Uterine smooth muscle cell (primary cell): ENCODE data around the gene SRSF5. TPM values are rescaled to one million over a fixed set of nuclear protein-coding genes. Genes with fewer than 3 reads are reported as not detected.

Experiments used
- total RNA-seq: library from RNA; depleted of rRNA; stranded (reverse); fragments of >200 nt; gene quantifications from 2 replicates; pipeline ENCODE4 v1.2.3, GENCODE V29; 2014

The SRSF5 gene
- total RNA-seq = 164 and 222 TPM in 2 replicates

GRCh38 chr14:69766984-69767368 is at the start of gene SRSF5:
Gene SRSF5, plus strand, starts transcription at chr14:69767142. Its CDS starts 1,015 bp downstream, at chr14:69768157.

GRCh38 chr14:69796797-69797500 is 30.0 kb downstream of the SRSF5 start, which contains the start of gene SLC10A1:
Gene SLC10A1, minus strand, starts transcription at chr14:69797241. Its CDS starts 86 bp downstream, at chr14:69797155.

Other genes with a start within 250 kb of the SRSF5 start
- under 0.01 TPM in 1 of 2 replicates, not detected in the other for gene CCDC177, start 192.3 kb upstream of the SRSF5 start, total RNA-seq
- 3.1 and 5.6 TPM in 2 replicates for gene SUSD6, start 155.5 kb upstream of the SRSF5 start, total RNA-seq
- not detected in 2 replicates for gene SLC10A1, start 30.1 kb downstream of the SRSF5 start, total RNA-seq
- gene SMOC1, start 112.3 kb downstream of the SRSF5 start, total RNA-seq = 0.22 TPM in 1 of 2 replicates, not detected in the other